ENCODE results near the gene EFL1. TPM values are rescaled to one million over a fixed set of nuclear protein-coding genes. Genes with fewer than 3 reads are reported as not detected.

Gene EFL1
- total and polyA plus RNA-seq, 2 donors (not counting 3 experiments of a cell fraction or from before 2014, with no cell fraction given): 6.6 to 21.9 TPM

DNA sequence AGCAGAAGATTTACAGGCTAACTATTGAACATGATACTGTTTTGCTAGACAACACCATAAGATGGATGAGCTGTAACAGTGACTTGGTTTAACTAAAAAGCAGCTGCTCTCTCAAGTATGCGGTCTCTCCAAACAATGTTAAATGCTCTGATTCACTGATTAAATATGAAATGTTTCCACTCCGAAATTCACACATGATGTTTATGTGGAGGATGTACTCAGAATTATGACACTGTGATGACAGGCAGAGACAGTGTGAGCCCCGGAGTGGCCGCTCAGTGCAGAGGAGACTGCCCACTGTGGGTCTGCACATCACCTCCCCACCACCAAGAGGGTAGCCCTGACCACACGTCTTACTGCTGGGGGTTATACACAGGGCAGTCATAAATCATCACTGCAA, 132.8 kb downstream of the EFL1 start:
- H3K36me3 ChIP-seq (ENCODE audit: control insufficient read depth in 2 of 2, extremely low read depth in 1 of 2, insufficient read depth in 2 of 2, low read length in 2 of 2): peaks cover 2 to 3% of the 10 kb centered on the region in 2 experiments
- dilution Hi-C loops (cut with MboI; ENCODE audit: extremely low pct_ligation_motif_present, low sequenced_read_pairs) (no loop called here), intact Hi-C loops (cut with micrococcal nuclease) (no loop called here)
- H3K4me3 ChIP-seq (replicated peaks in 1 of 3; ENCODE audit: insufficient read depth in 1 of 3, low read depth in 1 of 3, low read length in 3 of 3): no peak overlapping the region
- BruUV-seq (replicated peaks): no TSS peak
- H3K27ac ChIP-seq (ENCODE audit: insufficient read depth, low read depth, low read length): no peak overlapping the region
- CTCF ChIA-PET: interaction anchor here (1.5 to 2.7 kb wide), 2 partner anchors 13 to 21 kb away, joined by 4 to 14 read pairs; no protein-coding TSS in a partner anchor
- no peak overlapping the region for H3K4me2 ChIP-seq (ENCODE audit: insufficient read depth, low read length)
- TF ChIP-seq, protein P1, sequence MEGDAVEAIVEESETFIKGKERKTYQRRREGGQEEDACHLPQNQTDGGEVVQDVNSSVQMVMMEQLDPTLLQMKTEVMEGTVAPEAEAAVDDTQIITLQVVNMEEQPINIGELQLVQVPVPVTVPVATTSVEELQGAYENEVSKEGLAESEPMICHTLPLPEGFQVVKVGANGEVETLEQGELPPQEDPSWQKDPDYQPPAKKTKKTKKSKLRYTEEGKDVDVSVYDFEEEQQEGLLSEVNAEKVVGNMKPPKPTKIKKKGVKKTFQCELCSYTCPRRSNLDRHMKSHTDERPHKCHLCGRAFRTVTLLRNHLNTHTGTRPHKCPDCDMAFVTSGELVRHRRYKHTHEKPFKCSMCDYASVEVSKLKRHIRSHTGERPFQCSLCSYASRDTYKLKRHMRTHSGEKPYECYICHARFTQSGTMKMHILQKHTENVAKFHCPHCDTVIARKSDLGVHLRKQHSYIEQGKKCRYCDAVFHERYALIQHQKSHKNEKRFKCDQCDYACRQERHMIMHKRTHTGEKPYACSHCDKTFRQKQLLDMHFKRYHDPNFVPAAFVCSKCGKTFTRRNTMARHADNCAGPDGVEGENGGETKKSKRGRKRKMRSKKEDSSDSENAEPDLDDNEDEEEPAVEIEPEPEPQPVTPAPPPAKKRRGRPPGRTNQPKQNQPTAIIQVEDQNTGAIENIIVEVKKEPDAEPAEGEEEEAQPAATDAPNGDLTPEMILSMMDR (IDR thresholded peaks at IDR 0.05; ENCODE audit: extremely low read depth in 1 of 2, insufficient read depth in 1 of 2, low read depth in 1 of 2, low read length in 2 of 2): no peak
- H3K9me3 ChIP-seq (replicated peaks; ENCODE audit: control insufficient read depth, insufficient read depth, low read length): no peaks in the 10 kb centered on the region
- POLR2A ChIA-PET: no interaction called here
- H3K4me1 ChIP-seq (ENCODE audit: control insufficient read depth, extremely low read depth, insufficient read depth, low read length): no peaks in the 10 kb centered on the region
- H3K27me3 ChIP-seq (ENCODE audit: control insufficient read depth in 2 of 2, insufficient read depth in 2 of 2, low read length in 2 of 2): no peaks in the 10 kb centered on the region
- no peak for FAIRE-seq
- H3K9me1 ChIP-seq (replicated peaks; ENCODE audit: control insufficient read depth, extremely low read depth, insufficient read depth, low read length): no peaks in the 10 kb centered on the region
- H4K20me1 ChIP-seq (replicated peaks; ENCODE audit: control insufficient read depth, extremely low read depth, insufficient read depth, low read length): no peaks in the 10 kb centered on the region
- no peak overlapping the region for H2AFZ ChIP-seq (ENCODE audit: low read depth, low read length)
- no peaks in the 10 kb centered on the region for H3K79me2 ChIP-seq (ENCODE audit: control insufficient read depth, insufficient read depth, low read length)
- H3K9ac ChIP-seq (replicated peaks; ENCODE audit: extremely low read depth, insufficient read depth, low read length): no peak overlapping the region
- no peak for DNase-seq (ENCODE audit: low read depth, low spot score)

DNA sequence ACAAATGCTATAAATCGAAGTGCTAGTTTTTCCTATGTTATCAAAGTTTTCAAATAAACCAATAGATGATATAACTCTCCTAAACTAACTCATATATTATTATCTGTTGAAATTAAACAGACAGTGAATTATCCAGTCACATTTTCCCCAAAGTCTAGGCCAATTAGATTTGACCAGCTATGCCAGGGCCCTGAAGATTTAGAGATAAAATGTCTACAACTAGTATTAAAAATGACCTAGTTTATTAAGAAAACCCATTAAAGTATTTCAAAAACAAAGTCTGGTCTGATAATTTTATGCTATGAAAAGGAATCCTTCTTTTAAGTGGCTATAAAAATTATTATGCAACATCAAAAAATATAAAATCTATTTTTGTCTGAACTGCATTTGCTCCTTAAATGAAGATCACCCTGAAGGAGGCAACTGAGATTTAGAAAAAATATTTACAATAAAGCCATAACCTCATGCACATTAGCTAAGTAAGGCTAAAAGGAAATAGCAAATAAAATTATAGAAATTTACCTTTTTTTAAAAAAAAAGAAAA, 133.3 kb downstream of the EFL1 start:
- BruUV-seq (replicated peaks): no TSS peak
- Histone ChIP-seq H3K9ac (replicated peaks; ENCODE audit: extremely low read depth, insufficient read depth, low read length) (no peak overlapping the region), H3K79me2 (ENCODE audit: control insufficient read depth, insufficient read depth, low read length) (no peaks in the 10 kb centered on the region), H3K36me3 (ENCODE audit: control insufficient read depth in 2 of 2, extremely low read depth in 1 of 2, insufficient read depth in 2 of 2, low read length in 2 of 2) (peaks cover 2 to 3% of the 10 kb centered on the region in 2 experiments), H4K20me1 (replicated peaks; ENCODE audit: control insufficient read depth, extremely low read depth, insufficient read depth, low read length) (no peaks in the 10 kb centered on the region), H3K9me1 (replicated peaks; ENCODE audit: control insufficient read depth, extremely low read depth, insufficient read depth, low read length) (no peaks in the 10 kb centered on the region), H3K4me2 (ENCODE audit: insufficient read depth, low read length) (no peak overlapping the region), H2AFZ (ENCODE audit: low read depth, low read length) (no peak overlapping the region), H3K27me3 (ENCODE audit: control insufficient read depth in 2 of 2, insufficient read depth in 2 of 2, low read length in 2 of 2) (no peaks in the 10 kb centered on the region), H3K27ac (ENCODE audit: insufficient read depth, low read depth, low read length) (no peak overlapping the region), H3K9me3 (replicated peaks; ENCODE audit: control insufficient read depth, insufficient read depth, low read length) (no peaks in the 10 kb centered on the region), H3K4me3 (replicated peaks in 1 of 3; ENCODE audit: insufficient read depth in 1 of 3, low read depth in 1 of 3, low read length in 3 of 3) (no peak overlapping the region), H3K4me1 (ENCODE audit: control insufficient read depth, extremely low read depth, insufficient read depth, low read length) (no peaks in the 10 kb centered on the region)
- FAIRE-seq (no peak), DNase-seq (ENCODE audit: low read depth, low spot score) (no peak)
- TF ChIP-seq MYC (IDR thresholded peaks at IDR 0.05; ENCODE audit: low read depth, low read length): no peak
- TF ChIP-seq FOS (IDR thresholded peaks at IDR 0.05; ENCODE audit: borderline replicate concordance, insufficient read depth, low read length): no peak
- no peak for TF ChIP-seq JUN (IDR thresholded peaks at IDR 0.05; ENCODE audit: borderline replicate concordance, insufficient read depth, insufficient read length, low read depth)
- TF ChIP-seq POLR2AphosphoS5 (IDR thresholded peaks at IDR 0.05; ENCODE audit: insufficient read depth, low read depth, low read length): no peak
- no peak for TF ChIP-seq POLR2A (IDR thresholded peaks at IDR 0.05; ENCODE audit: low read depth, low read length)
- TF ChIP-seq GATA2 (IDR thresholded peaks at IDR 0.05; ENCODE audit: insufficient read depth, insufficient read length, low read depth, low read length): no peak
- TF ChIP-seq MAX (IDR thresholded peaks at IDR 0.05; ENCODE audit: insufficient read depth, insufficient read length): no peak
- TF ChIP-seq EZH2 (IDR thresholded peaks at IDR 0.05; ENCODE audit: borderline replicate concordance, low read depth, low read length, severe bottlenecking): no peak
- TF ChIP-seq, protein P1 (IDR thresholded peaks at IDR 0.05; ENCODE audit: extremely low read depth in 1 of 2, insufficient read depth in 1 of 2, low read depth in 1 of 2, low read length in 2 of 2): no peak
- ChIA-PET CTCF (interaction anchor here (1.5 to 2.7 kb wide), 2 partner anchors 13 to 21 kb away, joined by 4 to 14 read pairs; no protein-coding TSS in a partner anchor), POLR2A (no interaction called here)
- dilution Hi-C loops (cut with MboI; ENCODE audit: extremely low pct_ligation_motif_present, low sequenced_read_pairs) (no loop called here), intact Hi-C loops (cut with micrococcal nuclease) (no loop called here)

Data from endothelial cell of umbilical vein (primary cell).